Measurements from ENCODE around the gene NAV2.

Gene NAV2

DNA sequence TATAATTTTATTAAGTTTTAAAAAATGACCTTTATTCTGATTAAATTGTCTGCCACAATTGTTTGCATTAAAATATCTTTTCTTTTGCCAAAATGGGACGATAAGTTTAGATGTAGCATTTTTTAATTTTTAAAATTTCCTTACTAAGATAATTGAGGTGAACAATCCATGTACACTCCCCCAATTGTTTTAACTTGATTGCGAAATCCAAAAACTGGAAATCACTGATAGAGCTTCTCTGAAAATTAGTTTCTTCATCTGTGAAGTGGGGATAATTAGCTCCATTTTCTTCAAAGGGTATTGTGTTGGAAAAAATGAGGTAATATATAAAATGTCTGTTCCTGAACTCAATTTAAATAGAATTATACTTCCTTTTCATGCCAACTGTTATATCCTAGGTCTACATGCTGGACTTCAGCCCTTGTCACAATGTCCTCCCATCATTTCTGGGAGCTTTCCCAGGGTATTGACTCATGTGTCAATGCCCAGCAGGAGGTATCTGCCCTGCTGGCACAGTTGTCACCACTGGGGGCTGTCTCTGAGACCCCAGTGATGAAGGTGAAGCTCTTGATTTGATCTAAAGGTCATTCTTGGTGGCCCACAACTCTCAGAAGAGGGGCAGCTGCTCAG lies 28.7 kb upstream of the NAV2 start:
- no peak for DNase-seq (ENCODE audit: low spot score)
- H3K27ac ChIP-seq = peak overlapping the region; percentile 51; the same call in 1 of the 2 replicates
- ChIA-PET CTCF (interaction anchor here (0.6 to 1.0 kb wide), 2 partner anchors 12 to 449 kb away, joined by 3 to 5 read pairs; no protein-coding TSS in a partner anchor), POLR2A (ENCODE audit: low non-redundant PET) (no interaction called here)
- TF ChIP-seq, protein P1, sequence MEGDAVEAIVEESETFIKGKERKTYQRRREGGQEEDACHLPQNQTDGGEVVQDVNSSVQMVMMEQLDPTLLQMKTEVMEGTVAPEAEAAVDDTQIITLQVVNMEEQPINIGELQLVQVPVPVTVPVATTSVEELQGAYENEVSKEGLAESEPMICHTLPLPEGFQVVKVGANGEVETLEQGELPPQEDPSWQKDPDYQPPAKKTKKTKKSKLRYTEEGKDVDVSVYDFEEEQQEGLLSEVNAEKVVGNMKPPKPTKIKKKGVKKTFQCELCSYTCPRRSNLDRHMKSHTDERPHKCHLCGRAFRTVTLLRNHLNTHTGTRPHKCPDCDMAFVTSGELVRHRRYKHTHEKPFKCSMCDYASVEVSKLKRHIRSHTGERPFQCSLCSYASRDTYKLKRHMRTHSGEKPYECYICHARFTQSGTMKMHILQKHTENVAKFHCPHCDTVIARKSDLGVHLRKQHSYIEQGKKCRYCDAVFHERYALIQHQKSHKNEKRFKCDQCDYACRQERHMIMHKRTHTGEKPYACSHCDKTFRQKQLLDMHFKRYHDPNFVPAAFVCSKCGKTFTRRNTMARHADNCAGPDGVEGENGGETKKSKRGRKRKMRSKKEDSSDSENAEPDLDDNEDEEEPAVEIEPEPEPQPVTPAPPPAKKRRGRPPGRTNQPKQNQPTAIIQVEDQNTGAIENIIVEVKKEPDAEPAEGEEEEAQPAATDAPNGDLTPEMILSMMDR (conservative IDR thresholded peaks at IDR 0.05; ENCODE audit: low read depth) = no peak

- no peak overlapping the region for H3K27ac ChIP-seq
- CTCF ChIA-PET = no interaction called here
- POLR2A ChIA-PET (ENCODE audit: low non-redundant PET) = no interaction called here
- TF ChIP-seq, protein P1 (conservative IDR thresholded peaks at IDR 0.05; ENCODE audit: low read depth) = no peak
- no peak for DNase-seq (ENCODE audit: low spot score)
Observed at GRCh38 chr11:19686234-19686633, 26.4 kb upstream of the NAV2 start.

DNA sequence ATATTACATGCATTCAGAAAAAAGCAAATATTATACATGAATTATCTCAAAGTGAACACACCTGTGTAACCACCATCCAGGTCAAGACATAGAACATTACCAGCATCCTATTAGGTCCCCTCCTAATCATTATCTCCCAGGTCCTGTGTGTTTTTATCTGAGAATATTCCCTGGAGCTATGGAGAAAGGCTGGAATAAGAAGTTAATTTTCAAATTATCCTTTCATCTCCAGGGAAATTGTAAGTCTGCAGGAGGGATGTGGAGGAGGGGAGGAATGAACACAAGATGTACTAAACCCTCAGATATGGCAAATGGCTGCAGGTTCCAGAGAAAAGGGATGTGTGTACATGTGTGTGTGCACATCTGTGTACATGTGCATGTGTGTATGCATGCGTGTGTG lies 25.2 kb upstream of the NAV2 start:
- ChIA-PET POLR2A (ENCODE audit: low non-redundant PET) (no interaction called here), CTCF (no interaction called here)
- DNase-seq (ENCODE audit: low spot score) = no peak
- no peak overlapping the region for H3K27ac ChIP-seq
- TF ChIP-seq, protein P1 (conservative IDR thresholded peaks at IDR 0.05; ENCODE audit: low read depth) = no peak

DNA sequence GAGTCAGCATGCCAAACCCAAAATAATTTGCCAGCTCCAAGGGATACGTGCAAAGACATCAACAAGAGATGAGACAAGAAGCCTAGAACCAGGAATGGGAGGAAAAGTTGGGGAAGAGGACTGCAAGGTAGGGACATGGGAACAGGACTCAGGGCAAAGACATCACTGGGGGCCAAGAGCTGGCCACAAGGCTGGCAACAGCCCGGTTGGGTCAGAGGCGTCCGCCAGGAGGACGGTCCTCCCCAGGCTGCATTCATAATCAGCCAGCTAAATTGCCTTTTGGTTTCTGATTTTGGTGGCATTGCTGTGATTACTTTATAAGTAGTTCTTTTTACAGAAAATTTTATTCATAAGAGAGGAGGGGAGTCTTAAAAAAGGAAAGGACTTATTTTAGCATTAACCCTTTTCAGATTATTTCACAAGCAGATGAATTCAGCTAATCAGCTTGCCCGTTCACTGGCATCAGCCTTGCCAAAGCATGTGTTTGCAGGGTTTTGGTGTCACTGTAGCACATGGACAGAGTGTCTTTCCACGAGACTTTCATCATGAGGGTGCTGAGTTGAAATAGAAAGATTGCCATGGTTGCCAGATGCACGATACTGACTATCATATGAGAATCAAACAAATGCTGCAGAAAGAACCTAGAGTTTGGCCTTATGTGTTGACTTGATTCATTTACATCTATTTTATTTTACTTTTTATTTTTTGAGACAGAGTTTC lies 23.2 kb upstream of the NAV2 start:
- H3K27ac ChIP-seq = no peak overlapping the region
- ChIA-PET POLR2A (ENCODE audit: low non-redundant PET) (no interaction called here), CTCF (no interaction called here)
- no peak for DNase-seq (ENCODE audit: low spot score)
- TF ChIP-seq, protein P1 (conservative IDR thresholded peaks at IDR 0.05; ENCODE audit: low read depth) = no peak

- TF ChIP-seq, protein P1 (conservative IDR thresholded peaks at IDR 0.05; ENCODE audit: low read depth) = no peak
- ChIA-PET CTCF (interaction anchor here (0.6 kb wide), 1 partner anchor 13 kb away, joined by 4 read pairs; no protein-coding TSS in a partner anchor), POLR2A (ENCODE audit: low non-redundant PET) (no interaction called here)
- H3K27ac ChIP-seq = no peak overlapping the region
- DNase-seq (ENCODE audit: low spot score) = no peak
Observed at GRCh38 chr11:19690885-19691284, 21.8 kb upstream of the NAV2 start.

DNA sequence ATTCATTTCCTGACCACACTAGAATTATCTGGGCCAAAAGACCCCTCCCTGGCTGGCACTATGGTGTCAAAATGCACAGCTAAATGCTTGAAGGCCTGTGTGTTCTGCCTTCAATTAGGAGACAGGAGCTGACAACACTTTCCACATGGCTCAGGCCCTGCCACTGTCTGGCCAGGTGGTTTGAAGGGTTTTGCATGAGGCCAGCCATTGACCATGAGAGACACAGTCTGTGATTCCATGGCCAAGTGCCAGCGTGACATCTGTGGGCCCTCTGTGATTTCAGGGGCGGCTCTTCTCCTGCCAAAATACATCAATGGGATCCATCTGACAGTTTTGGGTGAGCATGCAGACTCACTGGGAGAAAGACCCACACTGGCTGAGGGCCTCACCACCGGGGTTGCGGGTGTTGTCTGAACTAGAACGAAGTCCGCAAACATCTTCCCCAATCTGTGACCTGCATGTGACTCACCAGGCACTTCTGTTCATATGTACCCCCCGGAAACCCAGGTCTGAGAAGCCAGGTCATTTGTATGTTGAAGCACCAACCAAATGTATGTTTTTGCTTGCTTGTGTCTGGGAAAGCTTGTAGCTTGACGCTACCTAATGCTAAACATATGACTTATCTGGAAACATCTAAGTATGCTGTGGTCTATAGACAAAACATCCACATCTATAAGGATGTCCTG lies 20.7 kb upstream of the NAV2 start:
- TF ChIP-seq, protein P1 (conservative IDR thresholded peaks at IDR 0.05; ENCODE audit: low read depth) = no peak
- ChIA-PET CTCF (interaction anchor here (0.5 kb wide), 1 partner anchor 423 kb away, joined by 3 read pairs; no protein-coding TSS in a partner anchor), POLR2A (ENCODE audit: low non-redundant PET) (no interaction called here)
- H3K27ac ChIP-seq = no peak overlapping the region
- no peak for DNase-seq (ENCODE audit: low spot score)
